Measurements from ENCODE around the gene DLD. TPM values are rescaled to one million over a fixed set of nuclear protein-coding genes. Genes with fewer than 3 reads are reported as not detected.

Gene DLD
- total RNA-seq, 1 donor from 2014 or later: 89.9 TPM

DNA sequence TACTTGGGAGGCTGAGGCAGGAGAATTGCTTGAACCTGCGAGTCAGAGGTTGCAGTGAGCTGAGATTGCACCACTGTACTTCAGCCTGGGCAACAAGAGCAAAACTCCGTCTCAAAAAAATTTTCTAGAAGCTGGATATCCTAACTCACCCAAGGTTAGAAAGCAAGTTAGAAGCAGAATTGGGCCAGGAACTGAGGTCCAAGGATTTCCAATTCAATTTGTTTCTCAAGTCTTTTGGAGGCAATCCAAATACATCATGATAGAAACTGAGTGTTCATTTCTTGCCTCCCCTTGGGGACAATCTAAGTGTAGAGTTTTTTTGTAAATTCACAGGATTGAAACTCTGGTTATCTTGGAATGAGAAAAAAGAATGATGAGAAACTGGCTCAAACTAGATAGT, 66.5 kb downstream of the DLD start:
- H3K27ac Mint-ChIP-seq (ENCODE audit: unreplicated experiment): no peak overlapping the region
- no peaks in the 10 kb centered on the region for H3K9me3 Mint-ChIP-seq (ENCODE audit: unreplicated experiment)
- TF ChIP-seq, protein P1, sequence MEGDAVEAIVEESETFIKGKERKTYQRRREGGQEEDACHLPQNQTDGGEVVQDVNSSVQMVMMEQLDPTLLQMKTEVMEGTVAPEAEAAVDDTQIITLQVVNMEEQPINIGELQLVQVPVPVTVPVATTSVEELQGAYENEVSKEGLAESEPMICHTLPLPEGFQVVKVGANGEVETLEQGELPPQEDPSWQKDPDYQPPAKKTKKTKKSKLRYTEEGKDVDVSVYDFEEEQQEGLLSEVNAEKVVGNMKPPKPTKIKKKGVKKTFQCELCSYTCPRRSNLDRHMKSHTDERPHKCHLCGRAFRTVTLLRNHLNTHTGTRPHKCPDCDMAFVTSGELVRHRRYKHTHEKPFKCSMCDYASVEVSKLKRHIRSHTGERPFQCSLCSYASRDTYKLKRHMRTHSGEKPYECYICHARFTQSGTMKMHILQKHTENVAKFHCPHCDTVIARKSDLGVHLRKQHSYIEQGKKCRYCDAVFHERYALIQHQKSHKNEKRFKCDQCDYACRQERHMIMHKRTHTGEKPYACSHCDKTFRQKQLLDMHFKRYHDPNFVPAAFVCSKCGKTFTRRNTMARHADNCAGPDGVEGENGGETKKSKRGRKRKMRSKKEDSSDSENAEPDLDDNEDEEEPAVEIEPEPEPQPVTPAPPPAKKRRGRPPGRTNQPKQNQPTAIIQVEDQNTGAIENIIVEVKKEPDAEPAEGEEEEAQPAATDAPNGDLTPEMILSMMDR (IDR thresholded peaks at IDR 0.05; ENCODE audit: unreplicated experiment): no peak
- H3K4me3 Mint-ChIP-seq (ENCODE audit: unreplicated experiment): no peak overlapping the region
- no peak for DNase-seq (ENCODE audit: low spot score)
- H3K36me3 Mint-ChIP-seq (ENCODE audit: low read depth, unreplicated experiment): peaks cover 77% of the 10 kb centered on the region
- no peaks in the 10 kb centered on the region for H3K4me1 Mint-ChIP-seq (ENCODE audit: unreplicated experiment)
- H3K27me3 Mint-ChIP-seq (ENCODE audit: unreplicated experiment): peaks cover 4% of the 10 kb centered on the region

DNA sequence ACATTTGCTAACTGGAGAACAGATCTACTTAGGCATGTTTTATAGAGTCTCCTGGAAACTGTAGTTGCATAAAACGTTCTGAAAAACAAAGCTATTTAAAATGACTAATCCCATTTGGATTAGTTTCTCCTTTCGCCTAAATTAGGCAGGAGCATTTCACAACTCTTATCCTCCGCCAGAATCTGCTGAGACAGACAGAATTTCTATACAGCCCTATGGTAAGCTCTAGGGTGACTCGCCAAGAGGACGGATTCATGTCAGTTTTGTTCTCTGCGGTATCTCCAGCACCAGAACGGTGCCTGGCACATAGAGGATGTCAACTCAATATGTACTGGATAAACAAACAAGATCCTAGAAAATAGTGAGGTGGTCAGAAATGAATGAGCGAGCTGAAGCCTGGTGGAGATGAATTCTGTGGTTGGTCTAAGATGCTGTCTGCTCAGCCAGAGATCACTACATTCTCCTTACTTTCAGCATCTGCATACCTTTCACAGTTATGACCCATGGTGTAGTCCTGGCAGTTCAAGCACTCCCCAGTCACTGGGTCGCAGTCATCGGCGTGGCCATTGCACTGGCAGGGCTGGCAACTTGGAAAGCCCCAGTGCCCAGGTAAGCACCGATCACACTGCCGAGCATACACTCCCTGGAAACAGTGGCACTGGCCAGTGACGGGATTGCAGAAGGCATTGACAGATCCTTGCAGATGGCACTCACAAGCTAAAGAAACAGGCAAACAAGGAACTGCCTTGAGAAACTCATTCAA, 68.0 kb downstream of the DLD start:
- DNase-seq (ENCODE audit: low spot score): no peak
- TF ChIP-seq, protein P1 (IDR thresholded peaks at IDR 0.05; ENCODE audit: unreplicated experiment): no peak
- peaks cover 73% of the 10 kb centered on the region for H3K36me3 Mint-ChIP-seq (ENCODE audit: low read depth, unreplicated experiment)
- H3K4me1 Mint-ChIP-seq (ENCODE audit: unreplicated experiment): no peaks in the 10 kb centered on the region
- H3K4me3 Mint-ChIP-seq (ENCODE audit: unreplicated experiment): peak overlapping the region; percentile 29
- no peaks in the 10 kb centered on the region for H3K9me3 Mint-ChIP-seq (ENCODE audit: unreplicated experiment)
- H3K27me3 Mint-ChIP-seq (ENCODE audit: unreplicated experiment): peaks cover 6% of the 10 kb centered on the region
- H3K27ac Mint-ChIP-seq (ENCODE audit: unreplicated experiment): no peak overlapping the region

DNA sequence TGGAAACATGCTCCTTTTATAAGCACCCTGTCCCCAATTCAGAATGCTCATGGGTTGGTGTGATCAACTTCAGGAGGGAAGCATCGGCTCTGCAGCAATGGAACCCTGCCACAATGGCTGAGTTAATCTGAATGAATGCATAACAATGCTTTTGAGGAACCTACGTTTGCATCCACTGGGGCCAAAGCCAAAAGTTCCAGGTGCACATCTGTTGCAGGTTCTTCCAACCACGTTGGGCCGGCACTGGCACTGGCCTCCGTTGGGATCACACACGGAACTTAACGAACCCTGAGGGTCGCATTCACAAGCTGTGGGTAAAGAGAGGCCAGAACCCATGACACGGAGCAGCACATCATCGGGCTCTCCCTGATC, 68.5 kb downstream of the DLD start:
- peaks cover 78% of the 10 kb centered on the region for H3K36me3 Mint-ChIP-seq (ENCODE audit: low read depth, unreplicated experiment)

DNA sequence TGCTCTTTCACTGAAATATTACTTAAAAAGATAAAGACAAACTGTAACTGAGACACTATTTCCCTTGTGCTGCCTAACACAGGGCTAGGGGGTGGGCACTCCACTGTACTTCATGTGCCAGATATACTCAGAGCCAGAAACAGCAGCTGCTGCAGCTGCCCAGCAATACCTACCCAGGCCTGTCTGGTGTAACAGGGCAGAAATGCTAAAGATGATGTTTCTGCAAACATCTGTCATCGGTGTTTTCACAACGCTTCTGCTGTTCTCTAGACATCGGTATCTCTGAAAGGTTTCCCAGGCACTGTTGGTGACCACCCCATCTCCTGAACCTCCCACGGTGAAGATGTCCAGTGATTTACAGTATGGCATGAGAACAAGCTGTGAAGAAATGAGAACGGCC, 69.3 kb downstream of the DLD start:
- Mint-ChIP-seq H3K27ac (ENCODE audit: unreplicated experiment) (no peak overlapping the region), H3K36me3 (ENCODE audit: low read depth, unreplicated experiment) (peaks cover 80% of the 10 kb centered on the region), H3K9me3 (ENCODE audit: unreplicated experiment) (no peaks in the 10 kb centered on the region), H3K4me1 (ENCODE audit: unreplicated experiment) (no peaks in the 10 kb centered on the region), H3K27me3 (ENCODE audit: unreplicated experiment) (peaks cover 11% of the 10 kb centered on the region), H3K4me3 (ENCODE audit: unreplicated experiment) (no peak overlapping the region)
- DNase-seq (ENCODE audit: low spot score): no peak
- TF ChIP-seq, protein P1 (IDR thresholded peaks at IDR 0.05; ENCODE audit: unreplicated experiment): no peak

More for the DNA sequence above, 68.5 kb downstream of the DLD start:
- TF ChIP-seq, protein P1 (IDR thresholded peaks at IDR 0.05; ENCODE audit: unreplicated experiment): no peak
- DNase-seq (ENCODE audit: low spot score): no peak
- peak overlapping the region; percentile 29 for H3K4me3 Mint-ChIP-seq (ENCODE audit: unreplicated experiment)
- no peaks in the 10 kb centered on the region for H3K9me3 Mint-ChIP-seq (ENCODE audit: unreplicated experiment)
- peaks cover 6% of the 10 kb centered on the region for H3K27me3 Mint-ChIP-seq (ENCODE audit: unreplicated experiment)
- H3K27ac Mint-ChIP-seq (ENCODE audit: unreplicated experiment): no peak overlapping the region
- no peaks in the 10 kb centered on the region for H3K4me1 Mint-ChIP-seq (ENCODE audit: unreplicated experiment)

DNA sequence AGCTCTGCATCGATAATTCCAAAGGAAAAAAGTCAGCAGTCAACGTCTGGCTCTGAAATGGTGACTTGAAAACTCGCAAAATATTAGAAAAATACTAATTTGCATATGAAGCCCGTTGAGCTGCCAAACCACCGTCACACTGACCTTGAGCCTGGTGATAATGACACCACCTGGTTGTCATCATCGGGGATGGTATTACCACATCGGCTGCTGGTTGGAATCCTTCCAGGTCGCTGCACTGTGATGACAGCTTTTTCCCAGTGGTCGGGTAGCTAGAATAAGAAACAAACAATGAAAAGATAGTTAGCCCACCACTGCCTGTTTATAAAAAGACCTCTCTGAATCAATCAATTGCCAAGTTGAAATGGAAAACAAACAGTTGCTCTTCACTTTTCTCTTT, 70.4 kb downstream of the DLD start:
- Mint-ChIP-seq H3K27me3 (ENCODE audit: unreplicated experiment) (peaks cover 11% of the 10 kb centered on the region), H3K36me3 (ENCODE audit: low read depth, unreplicated experiment) (peaks cover 72% of the 10 kb centered on the region), H3K4me1 (ENCODE audit: unreplicated experiment) (no peaks in the 10 kb centered on the region), H3K4me3 (ENCODE audit: unreplicated experiment) (peak overlapping the region; percentile 30), H3K9me3 (ENCODE audit: unreplicated experiment) (no peaks in the 10 kb centered on the region), H3K27ac (ENCODE audit: unreplicated experiment) (no peak overlapping the region)
- TF ChIP-seq, protein P1 (IDR thresholded peaks at IDR 0.05; ENCODE audit: unreplicated experiment): no peak
- DNase-seq (ENCODE audit: low spot score): no peak
